ENCODE results near the gene OR51E1.

OR51E1 gene

GRCh38 chr11:4673781-4674180, 30.0 kb downstream of the OR51E1 start:
- Histone ChIP-seq H3K9me3 (no peaks in the 10 kb centered on the region), H3K4me1 (no peaks in the 10 kb centered on the region), H3K27me3 (no peaks in the 10 kb centered on the region), H3K36me3 (no peaks in the 10 kb centered on the region), H3K4me3 (ENCODE audit: low read depth, low read length) (no peak overlapping the region)
- no peak for TF ChIP-seq CTCF (IDR thresholded peaks at IDR 0.05; ENCODE audit: low read depth, low read length)
- DNase-seq: no peak

GRCh38 chr11:4677948-4678347, 34.2 kb downstream of the OR51E1 start:
- Histone ChIP-seq H3K9me3 (no peaks in the 10 kb centered on the region), H3K27me3 (no peaks in the 10 kb centered on the region), H3K36me3 (no peaks in the 10 kb centered on the region), H3K4me1 (no peaks in the 10 kb centered on the region), H3K4me3 (ENCODE audit: low read depth, low read length) (no peak overlapping the region)
- TF ChIP-seq CTCF (IDR thresholded peaks at IDR 0.05; ENCODE audit: low read depth, low read length): no peak
- DNase-seq: no peak

- no peak for DNase-seq
- no peaks in the 10 kb centered on the region for H3K27me3 ChIP-seq
- no peak for TF ChIP-seq CTCF (IDR thresholded peaks at IDR 0.05; ENCODE audit: low read depth, low read length)
- H3K36me3 ChIP-seq: no peaks in the 10 kb centered on the region
- H3K4me3 ChIP-seq (ENCODE audit: low read depth, low read length): no peak overlapping the region
- H3K9me3 ChIP-seq: no peaks in the 10 kb centered on the region
- no peaks in the 10 kb centered on the region for H3K4me1 ChIP-seq
These were observed 36.6 kb downstream of the OR51E1 start for GRCh38 chr11:4680341-4680740.

- Histone ChIP-seq H3K4me3 (ENCODE audit: low read depth, low read length) (no peak overlapping the region), H3K27me3 (no peaks in the 10 kb centered on the region), H3K9me3 (no peaks in the 10 kb centered on the region), H3K4me1 (no peaks in the 10 kb centered on the region), H3K36me3 (no peaks in the 10 kb centered on the region)
- no peak for TF ChIP-seq CTCF (IDR thresholded peaks at IDR 0.05; ENCODE audit: low read depth, low read length)
- no peak for DNase-seq
These were observed 39.0 kb downstream of the OR51E1 start for GRCh38 chr11:4682623-4683419.

- TF ChIP-seq CTCF (IDR thresholded peaks at IDR 0.05; ENCODE audit: low read depth, low read length): no peak
- no peaks in the 10 kb centered on the region for H3K9me3 ChIP-seq
- no peak for DNase-seq
These were observed 41.0 kb downstream of the OR51E1 start for GRCh38 chr11:4684631-4685285.

GRCh38 chr11:4695442-4695841, 51.7 kb downstream of the OR51E1 start:
- no peak for DNase-seq
- no peaks in the 10 kb centered on the region for H3K4me1 ChIP-seq
- H3K36me3 ChIP-seq: no peaks in the 10 kb centered on the region
- H3K9me3 ChIP-seq: no peaks in the 10 kb centered on the region
- H3K4me3 ChIP-seq (ENCODE audit: low read depth, low read length): no peak overlapping the region
- H3K27me3 ChIP-seq: no peaks in the 10 kb centered on the region
- TF ChIP-seq CTCF (IDR thresholded peaks at IDR 0.05; ENCODE audit: low read depth, low read length): no peak

More at GRCh38 chr11:4684631-4685285, 41.0 kb downstream of the OR51E1 start:
- H3K4me1 ChIP-seq: no peaks in the 10 kb centered on the region
- H3K27me3 ChIP-seq: no peaks in the 10 kb centered on the region
- no peaks in the 10 kb centered on the region for H3K36me3 ChIP-seq
- H3K4me3 ChIP-seq (ENCODE audit: low read depth, low read length): no peak overlapping the region

Measured in BE2C (cell line).